Astrocyte of the spinal cord (primary cell): ENCODE measurements around the gene ACTN1.

Experiments
- DNase-seq: peaks from one replicate; pipeline ENCODE4 v3.0.0; 2011; ENCODE audit warnings: low read depth, low spot score
- H3K4me3 ChIP-seq: 2 replicates; pipeline ENCODE4 v1.5.1; 2011; ENCODE audit warnings: low read depth, mild to moderate bottlenecking, low read length, moderate library complexity
- in situ Hi-C: cut with HindIII; loops from 2 replicates; pipeline ENCODE4 v1.10.0; 2017; ENCODE audit warnings: low sequenced_read_pairs
- TF ChIP-seq, protein P1 (sequence below): IDR thresholded peaks from 2 replicates; pipeline ENCODE4 v1.5.1; 2012; ENCODE audit warnings: low read depth, mild to moderate bottlenecking, low read length, inconsistent platforms

Gene ACTN1

DNA sequence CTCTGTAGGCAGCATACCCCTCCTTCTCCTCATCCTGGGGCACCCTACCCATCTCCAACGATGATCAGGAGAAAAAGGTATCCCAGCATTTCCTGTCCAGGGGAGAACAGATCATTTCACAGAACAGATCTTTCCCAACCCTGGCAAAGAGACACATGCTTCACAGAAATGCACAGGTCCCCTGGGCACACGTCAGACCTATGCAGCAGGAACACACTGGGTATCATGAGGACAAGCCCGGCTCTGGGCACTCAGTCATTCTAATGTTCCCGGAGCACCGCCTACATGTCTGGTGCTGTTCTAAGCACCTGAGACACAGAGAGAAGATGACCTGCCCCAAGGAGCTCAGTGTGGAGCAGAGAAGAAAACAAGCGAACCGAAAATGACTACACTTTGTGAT, 56.2 kb downstream of the ACTN1 start:
- TF ChIP-seq, protein P1, sequence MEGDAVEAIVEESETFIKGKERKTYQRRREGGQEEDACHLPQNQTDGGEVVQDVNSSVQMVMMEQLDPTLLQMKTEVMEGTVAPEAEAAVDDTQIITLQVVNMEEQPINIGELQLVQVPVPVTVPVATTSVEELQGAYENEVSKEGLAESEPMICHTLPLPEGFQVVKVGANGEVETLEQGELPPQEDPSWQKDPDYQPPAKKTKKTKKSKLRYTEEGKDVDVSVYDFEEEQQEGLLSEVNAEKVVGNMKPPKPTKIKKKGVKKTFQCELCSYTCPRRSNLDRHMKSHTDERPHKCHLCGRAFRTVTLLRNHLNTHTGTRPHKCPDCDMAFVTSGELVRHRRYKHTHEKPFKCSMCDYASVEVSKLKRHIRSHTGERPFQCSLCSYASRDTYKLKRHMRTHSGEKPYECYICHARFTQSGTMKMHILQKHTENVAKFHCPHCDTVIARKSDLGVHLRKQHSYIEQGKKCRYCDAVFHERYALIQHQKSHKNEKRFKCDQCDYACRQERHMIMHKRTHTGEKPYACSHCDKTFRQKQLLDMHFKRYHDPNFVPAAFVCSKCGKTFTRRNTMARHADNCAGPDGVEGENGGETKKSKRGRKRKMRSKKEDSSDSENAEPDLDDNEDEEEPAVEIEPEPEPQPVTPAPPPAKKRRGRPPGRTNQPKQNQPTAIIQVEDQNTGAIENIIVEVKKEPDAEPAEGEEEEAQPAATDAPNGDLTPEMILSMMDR = no peak
- H3K4me3 ChIP-seq = no peak overlapping the region
- in situ Hi-C loops = no loop called here
- DNase-seq = no peak

DNA sequence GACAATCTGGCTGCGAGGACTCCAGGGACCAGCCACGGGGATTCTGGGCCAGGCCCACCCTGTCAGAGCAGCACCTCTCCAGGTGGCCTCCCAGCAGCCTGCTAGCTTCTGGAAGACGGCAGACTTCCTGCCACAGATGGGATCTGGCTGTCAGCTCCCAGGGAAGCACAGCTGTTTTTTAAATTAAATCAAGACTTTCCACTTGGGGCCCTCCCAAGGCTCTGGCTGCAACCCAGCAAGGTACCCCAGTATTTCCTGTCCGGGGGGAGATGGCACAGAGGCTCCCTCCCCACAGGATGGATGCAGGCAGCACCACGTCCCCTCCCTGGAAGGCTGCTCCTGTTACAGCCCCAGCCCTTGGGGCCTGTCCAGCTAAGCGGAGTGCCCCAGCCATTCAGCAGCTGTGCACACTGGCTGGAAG, 56.9 kb downstream of the ACTN1 start:
- no peak for DNase-seq
- H3K4me3 ChIP-seq = no peak overlapping the region
- in situ Hi-C loops = no loop called here
- TF ChIP-seq, protein P1 = no peak

DNA sequence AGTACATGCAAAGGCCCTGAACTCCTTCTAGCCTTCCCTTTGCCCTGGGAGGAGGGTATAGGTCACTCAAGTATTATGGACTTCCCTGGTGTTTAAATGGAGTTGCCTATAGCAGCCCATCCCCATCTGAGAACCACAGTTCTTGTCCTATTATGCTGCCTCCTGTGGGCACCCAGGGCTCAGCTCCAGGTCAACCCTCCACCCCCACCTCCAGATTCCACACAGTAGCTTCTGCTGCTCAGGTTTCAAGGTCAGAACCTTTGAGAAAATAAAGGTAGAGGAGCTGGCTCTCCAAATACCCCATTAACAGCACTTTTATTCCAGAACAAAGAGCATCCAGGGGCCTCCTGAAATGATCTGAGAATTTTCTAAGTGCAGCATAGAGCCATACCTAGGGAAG, 57.4 kb downstream of the ACTN1 start:
- TF ChIP-seq, protein P1 = peak; percentile 30
- in situ Hi-C loops = no loop called here

DNA sequence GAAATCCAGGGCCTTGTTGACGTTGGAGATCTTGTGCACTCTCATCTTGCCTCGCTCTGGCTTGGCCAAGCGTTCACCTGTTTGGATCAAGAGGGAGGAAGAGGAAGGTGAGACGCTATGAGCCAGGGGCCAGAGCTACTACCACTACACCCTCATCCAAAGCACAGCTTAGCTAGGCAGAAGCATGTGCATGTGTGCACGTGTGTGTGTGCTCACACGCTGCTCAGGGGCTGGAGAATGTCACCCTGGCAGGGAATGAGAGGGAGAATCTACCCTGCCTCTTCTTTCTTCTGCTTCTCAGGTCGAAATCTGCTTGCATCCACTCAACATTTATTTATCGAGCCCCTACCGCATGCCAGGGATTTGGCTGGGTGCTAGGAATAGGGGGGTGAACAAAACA, 58.1 kb downstream of the ACTN1 start:
- in situ Hi-C loops = no loop called here
- TF ChIP-seq, protein P1 = no peak
- H3K4me3 ChIP-seq = no peak overlapping the region
- DNase-seq = no peak

More for the DNA sequence above, 57.4 kb downstream of the ACTN1 start:
- no peak overlapping the region for H3K4me3 ChIP-seq
- no peak for DNase-seq

DNA sequence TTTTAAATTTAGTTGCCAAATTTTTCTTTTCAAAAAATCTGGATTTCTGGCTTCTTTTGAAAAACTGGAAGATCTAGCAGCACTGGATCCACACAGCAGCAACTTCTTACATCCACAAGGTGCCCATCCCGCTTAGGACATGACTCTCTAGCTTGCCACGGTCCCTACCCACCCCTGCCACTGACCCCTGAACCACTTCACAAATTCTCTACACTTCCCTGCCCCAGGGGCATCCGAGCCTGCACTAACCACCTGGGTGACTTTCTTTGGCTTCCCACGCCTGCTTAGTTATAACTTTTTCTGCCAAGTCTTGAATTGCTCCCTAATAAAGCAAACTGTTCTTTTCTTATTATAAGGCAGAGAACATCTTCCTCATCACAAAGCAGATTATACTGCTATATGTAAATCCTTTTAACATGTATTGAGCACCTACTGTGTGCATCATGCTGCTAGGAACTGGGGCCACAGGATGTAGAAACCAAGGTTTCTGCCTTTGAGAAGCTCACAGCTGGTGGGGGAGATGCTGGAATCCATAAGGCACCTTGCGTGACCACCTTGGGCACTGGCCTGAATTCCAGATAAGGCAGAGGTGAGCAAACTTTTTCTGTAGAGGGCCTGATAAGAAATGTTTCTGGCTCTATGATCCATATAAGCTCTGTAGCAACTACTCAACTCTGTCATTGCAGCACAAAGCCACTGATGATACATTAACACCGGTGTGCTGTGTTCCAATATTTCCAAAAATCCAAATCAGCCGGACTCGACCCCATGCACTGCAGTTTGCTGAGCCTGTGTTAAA, 59.8 kb downstream of the ACTN1 start:
- no peak overlapping the region for H3K4me3 ChIP-seq
- TF ChIP-seq, protein P1 = no peak
- no peak for DNase-seq
- in situ Hi-C loops = no loop called here

DNA sequence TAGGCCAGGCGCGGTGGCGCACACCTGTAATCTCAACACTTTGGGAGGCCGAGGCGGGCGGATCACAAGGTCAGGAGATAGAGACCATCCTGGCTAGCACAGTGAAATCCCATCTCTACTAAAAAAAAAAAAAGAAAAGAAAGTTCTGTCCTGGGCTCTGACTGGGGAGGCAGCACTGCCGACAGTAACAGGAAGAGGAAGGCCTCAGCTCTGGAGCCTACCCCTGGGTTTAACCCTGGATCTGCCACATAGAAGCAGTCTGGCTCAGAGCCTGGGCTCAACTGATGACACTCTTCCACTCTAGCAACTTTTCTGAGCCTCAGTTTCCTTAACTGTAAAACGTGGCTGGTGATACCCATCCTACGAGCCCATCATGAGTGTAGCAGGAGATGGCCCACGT, 60.5 kb downstream of the ACTN1 start:
- no peak for DNase-seq
- in situ Hi-C loops = no loop called here
- no peak overlapping the region for H3K4me3 ChIP-seq
- TF ChIP-seq, protein P1 = no peak
